PFSK-1 (cell line): ENCODE results near the gene SDK1.

ENCODE experiments used
- FOXP2 ChIP-seq: optimal IDR thresholded peaks from 2 replicates; pipeline ENCODE3; 2011; ENCODE audit warnings: borderline replicate concordance, control low read depth, inconsistent platforms; ENCODE audit not compliant: insufficient read depth; ENCODE audit errors: extremely low read length, extremely low read depth
- POLR2AphosphoS5 ChIP-seq: IDR thresholded peaks from 2 replicates; pipeline ENCODE4 v1.6.1; 2012; ENCODE audit warnings: low read depth, mild to moderate bottlenecking, control low read depth, low read length, moderate library complexity
- REST ChIP-seq, 2 experiments: IDR thresholded peaks; 2 replicates each; pipeline versions ENCODE4 v1.6.1 to v1.8.0; 2011 to 2012; ENCODE audit warnings: low read depth in 2 of 2, low read length in 2 of 2, control low read depth in 1 of 2, inconsistent platforms in 1 of 2, mild to moderate bottlenecking in 1 of 2, moderate library complexity in 1 of 2; ENCODE audit not compliant: insufficient read depth in 1 of 2
- SIN3A ChIP-seq: IDR thresholded peaks from 2 replicates; pipeline ENCODE4 v1.6.1; 2012; ENCODE audit warnings: mild to moderate bottlenecking, low read length, moderate library complexity, borderline replicate concordance; ENCODE audit not compliant: insufficient read depth
- TAF1 ChIP-seq: IDR thresholded peaks from 2 replicates; pipeline ENCODE4 v1.6.1; 2012; ENCODE audit warnings: low read length, control low read depth, borderline replicate concordance; ENCODE audit not compliant: insufficient read depth

Gene SDK1

DNA sequence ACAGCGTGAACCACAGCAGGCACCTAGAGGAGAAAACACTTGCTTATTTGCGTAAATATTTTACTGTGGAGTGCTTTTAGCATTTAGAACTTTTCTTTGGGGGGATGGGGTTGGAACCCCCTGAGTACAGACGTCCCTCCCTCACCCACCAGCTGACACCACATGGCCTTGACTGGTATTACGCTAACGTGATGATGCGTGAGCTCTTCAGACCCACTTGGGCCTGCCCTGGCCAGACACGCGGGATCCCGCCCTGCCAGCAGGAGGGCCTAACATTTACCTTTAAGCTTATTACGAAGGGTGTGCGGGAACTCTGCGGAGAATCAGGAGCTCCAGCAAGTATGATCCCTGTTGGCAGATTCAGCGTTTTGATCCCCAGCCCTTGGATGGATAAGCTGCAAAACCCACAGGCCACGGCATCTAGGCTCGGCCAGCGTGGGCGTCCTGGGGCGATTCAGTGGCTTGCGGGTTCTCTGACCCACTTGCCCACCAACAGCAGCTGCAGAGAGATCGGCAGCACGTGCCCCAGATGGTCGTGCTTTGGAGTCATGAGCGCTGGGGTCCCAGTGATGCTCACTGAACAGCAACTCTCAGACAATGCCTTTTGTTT is 835.6 kb downstream of the SDK1 start:
- TF ChIP-seq POLR2AphosphoS5 (no peak), REST (IDR thresholded peaks at IDR 0.05; ENCODE audit: insufficient read depth in 1 of 2, low read depth in 2 of 2, low read length in 2 of 2) (no peak), FOXP2 (no peak), TAF1 (no peak), SIN3A (no peak)

DNA sequence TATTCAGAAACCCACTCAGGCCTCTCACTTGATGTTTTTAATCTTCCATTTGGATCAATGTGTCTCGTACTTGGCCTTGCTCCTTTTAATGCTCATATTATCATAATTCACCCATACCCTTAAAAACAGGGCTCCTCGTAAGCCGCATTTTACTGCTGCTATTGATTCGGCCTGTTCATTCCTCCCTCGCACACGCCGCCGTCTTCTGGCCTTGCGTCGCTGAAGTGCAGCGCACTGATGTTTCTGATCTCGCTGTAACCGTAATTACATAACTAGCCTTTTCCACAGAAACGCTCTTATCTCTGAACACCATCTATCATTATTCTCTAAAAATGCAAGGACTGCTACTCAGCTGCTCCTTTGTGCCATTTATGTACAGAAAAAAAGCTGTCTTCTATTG is 836.5 kb downstream of the SDK1 start:
- TF ChIP-seq REST (IDR thresholded peaks at IDR 0.05; ENCODE audit: insufficient read depth in 1 of 2, low read depth in 2 of 2, low read length in 2 of 2) (no peak), FOXP2 (no peak), TAF1 (no peak), SIN3A (no peak), POLR2AphosphoS5 (no peak)

GRCh38 chr7:4138866-4139265 is 837.8 kb downstream of the SDK1 start:
- TF ChIP-seq TAF1 (no peak), FOXP2 (no peak), POLR2AphosphoS5 (no peak), SIN3A (no peak), REST (IDR thresholded peaks at IDR 0.05; ENCODE audit: insufficient read depth in 1 of 2, low read depth in 2 of 2, low read length in 2 of 2) (no peak)

DNA sequence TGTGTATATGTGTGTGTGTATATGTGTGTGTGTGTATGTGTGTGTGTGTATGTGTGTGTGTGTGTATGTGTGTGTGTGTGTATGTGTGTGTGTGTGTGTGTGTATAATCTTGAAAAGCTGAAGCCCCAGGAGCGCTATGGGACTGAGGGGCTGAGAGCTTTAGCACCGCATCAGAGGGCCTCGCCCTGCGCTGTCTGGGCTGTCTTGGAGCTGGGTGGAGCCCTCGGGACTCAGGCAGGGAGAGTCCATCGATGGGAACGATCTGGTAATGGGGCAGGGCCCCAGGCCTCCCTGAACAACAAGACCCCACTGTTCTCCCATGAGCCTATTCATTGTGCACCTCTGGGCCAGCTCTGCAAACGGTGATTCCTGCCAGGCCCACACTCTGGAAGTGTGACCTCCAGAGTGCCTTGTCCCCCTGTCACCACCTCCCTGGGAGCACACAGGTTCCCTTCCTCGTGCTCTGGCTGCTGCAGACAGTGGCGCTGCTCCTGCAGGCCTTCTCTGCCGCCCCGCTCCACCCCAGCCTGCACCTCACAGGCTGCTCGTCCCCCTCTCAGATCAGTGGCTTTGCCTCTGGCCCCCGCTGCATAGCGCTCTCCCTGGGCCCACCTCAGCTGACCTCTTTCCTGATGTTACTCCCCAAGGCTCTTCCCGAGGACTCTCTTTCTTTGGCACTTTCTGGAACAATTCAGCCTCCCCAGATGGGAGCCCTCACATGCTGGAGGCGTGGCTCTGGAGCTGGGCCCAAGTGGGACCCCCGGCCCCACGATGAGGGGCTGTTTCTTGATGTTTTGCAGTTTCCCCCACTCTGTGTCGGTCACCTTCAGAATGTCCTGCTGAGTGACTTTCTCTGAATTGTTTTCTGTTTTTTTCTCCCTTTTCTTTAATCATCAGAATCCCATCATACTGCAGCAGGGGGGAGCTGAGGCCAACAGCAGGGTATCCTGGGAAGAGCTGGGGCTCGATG is 838.9 kb downstream of the SDK1 start:
- TF ChIP-seq FOXP2 (no peak), REST (IDR thresholded peaks at IDR 0.05; ENCODE audit: insufficient read depth in 1 of 2, low read depth in 2 of 2, low read length in 2 of 2) (no peak), SIN3A (no peak), POLR2AphosphoS5 (no peak), TAF1 (no peak)

DNA sequence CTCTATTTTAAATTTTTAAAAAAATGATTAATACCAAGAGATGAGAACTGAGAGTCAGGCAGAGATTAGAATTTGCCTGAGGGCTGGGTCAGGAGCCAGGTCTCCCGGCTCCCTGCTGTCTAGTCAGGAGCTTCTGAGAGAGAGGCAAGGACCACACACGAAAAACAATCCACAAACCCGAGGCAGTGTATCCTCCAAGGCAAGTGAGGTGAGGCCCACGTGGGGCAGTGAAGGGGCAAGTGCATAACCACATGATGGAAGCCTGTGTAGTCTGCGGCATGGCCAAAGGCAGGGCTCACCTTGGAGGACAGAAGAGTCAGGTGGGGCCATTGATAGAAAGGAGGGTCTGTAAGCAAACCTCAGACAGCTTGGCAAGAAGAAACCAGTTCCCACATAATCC is 839.9 kb downstream of the SDK1 start:
- TF ChIP-seq REST (IDR thresholded peaks at IDR 0.05; ENCODE audit: insufficient read depth in 1 of 2, low read depth in 2 of 2, low read length in 2 of 2): no peak
- TF ChIP-seq FOXP2: no peak
- no peak for TF ChIP-seq POLR2AphosphoS5
- TF ChIP-seq SIN3A: no peak
- no peak for TF ChIP-seq TAF1
